DMS114 treated with DMSO at 0.1 percent for 48 hours (cell line): ENCODE results near the gene PRTG.
A peak's percentile ranks its signal among the peaks of the same experiment; 100 is the strongest.
"Not testable (repeated sequence)": the region's sequence is repeated elsewhere in the genome, so short reads cannot be mapped to it uniquely, and the experiment has no call there.

Experiments
- DNase-seq: peaks from one replicate; lab custom pipeline; 2025; ENCODE audit not compliant: unreplicated experiment; lab: John Stamatoyannopoulos, UW

The PRTG gene

DNA sequence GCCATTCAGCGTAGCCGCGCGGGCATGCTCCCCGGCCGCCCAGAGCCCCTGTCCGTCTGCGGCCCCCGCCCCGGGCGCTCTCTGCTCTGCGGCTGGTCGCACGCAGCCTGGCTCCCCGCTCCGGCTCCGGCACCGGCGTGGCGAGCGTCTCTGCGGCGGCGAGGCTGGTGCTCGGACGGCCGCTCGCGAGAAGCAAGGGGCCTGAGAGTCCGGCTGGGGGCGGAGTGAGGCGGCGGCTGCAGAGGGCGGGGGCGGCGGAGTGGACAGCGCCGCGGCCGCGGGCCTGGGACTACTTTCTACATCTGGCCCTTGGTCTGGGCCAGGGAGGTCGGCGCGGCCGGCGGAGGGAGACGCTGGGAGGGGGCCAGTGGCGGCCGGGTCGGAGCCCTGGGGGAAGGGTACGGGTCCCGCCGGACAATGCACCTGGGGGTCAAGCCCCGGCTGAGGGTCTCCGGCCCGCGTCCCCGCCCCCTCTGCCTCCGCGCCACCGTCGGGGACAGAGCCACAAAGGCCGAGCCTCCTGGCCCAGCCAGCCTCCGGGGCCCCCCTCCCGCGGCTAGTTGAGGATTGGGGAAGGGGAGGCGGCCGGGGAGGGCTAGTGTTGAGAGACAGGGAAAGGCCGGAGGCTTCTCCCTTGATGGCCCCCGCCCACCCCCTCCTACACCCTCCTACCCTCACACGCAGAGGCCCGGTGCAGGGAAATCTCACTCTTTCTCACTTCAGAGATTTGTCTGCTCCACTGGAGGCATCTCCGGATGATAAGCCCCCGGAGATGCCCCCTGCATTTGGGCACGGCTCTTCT is at the start of gene PRTG:
TSS of gene PRTG (minus strand) at position 226 of the 802 bp plus-strand sequence. CDS start at position 5, 221 bp downstream.
- DNase-seq: peak; percentile 36

DNA sequence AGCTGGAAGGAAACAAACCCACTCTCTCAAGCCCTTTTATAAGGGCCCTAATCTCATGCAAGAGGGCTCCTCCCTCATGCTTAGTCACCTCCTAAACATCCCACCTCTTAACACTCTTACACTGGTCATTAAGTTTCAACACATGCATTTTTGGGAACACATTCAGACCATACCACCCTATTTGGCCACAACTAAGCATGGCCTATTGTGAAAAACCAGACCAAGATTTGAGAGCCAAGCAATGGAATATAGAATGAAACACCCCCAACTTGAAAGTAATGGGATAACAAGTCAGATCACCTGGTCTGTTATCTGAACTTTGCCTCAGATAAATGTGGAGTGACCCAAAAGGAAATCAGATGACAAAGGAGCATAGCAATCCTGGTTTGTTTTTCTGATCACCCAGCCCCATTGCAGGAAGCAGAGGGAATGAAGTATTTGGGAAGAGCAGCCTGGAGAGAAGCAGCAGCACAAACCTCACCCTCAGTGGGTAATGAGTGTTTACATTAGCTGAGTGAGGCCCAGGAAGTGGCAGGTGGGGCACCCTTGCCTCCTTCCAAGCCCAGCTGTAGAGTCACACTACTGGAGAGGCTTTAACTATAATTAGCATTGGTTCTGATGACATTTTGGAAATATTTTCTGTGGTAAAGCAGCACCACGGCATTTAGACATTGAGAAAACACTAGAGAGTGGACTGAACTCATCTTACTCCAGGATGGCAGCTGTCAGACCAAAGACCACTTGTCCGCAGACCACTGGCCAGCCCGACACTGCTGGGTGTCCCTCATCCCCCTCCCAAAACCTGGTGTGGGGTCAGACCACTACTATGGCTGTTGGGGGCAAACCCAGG is 48.8 kb upstream of the PRTG start:
- no peak for DNase-seq

DNA sequence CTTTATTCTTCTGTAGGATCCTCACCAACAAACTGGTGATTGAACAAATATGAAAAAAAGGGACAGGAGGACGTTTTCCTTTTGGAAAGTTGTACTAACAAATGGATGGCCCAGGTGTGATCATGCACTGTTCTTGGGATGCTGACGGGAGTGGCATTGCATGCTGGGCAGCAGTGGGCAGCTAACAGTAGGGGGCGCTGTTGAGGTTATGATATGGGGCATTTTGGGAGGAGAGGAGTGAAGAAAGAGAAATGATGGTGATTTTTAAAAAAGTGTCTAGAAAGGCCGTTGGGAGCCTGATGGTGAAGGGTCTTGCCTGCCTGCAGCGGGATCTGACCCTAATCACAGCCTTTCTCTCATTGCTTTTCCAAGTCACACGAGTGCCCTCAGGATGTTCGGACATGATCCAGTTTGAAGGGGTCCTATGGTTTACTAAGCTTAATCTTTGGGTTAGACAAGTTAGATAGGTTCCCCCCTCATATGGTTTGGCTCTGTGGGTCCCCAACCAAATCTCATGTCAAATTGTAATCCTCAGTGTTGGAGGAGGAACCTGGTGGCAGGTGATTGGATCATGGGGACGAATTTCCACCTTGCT is 46.2 kb upstream of the PRTG start:
- DNase-seq: no peak

- no peak for DNase-seq
Measured at GRCh38 chr15:55786341-55786740, 43.4 kb upstream of the PRTG start.

- DNase-seq: not testable (repeated sequence)
Measured at GRCh38 chr15:55785593-55785992, 42.6 kb upstream of the PRTG start.

DNA sequence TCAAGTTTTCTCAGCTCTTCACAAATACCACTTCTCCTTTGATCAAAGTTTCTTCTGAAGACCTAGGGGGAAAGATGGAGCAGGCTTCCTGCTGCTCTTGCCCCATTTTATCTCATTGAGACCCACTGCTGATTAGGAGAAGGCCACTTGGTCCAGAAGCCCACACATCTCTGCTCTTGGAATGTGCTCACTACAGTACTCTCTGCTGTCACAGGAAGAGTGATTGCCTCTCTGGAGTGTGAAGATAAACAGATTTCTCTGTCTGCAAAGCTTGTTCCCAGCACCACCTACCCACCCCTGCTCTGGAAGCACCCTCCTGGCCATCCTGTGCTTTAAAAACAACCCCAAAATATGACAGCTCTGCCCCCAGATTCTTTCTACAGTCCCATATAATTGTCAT is 41.3 kb upstream of the PRTG start:
- no peak for DNase-seq

- DNase-seq: no peak
Measured at GRCh38 chr15:55782901-55783300, 39.9 kb upstream of the PRTG start.

GRCh38 chr15:55780292-55780691 is 37.3 kb upstream of the PRTG start:
- no peak for DNase-seq

- DNase-seq: no peak
Measured at GRCh38 chr15:55778932-55779331, 36.0 kb upstream of the PRTG start.

DNA sequence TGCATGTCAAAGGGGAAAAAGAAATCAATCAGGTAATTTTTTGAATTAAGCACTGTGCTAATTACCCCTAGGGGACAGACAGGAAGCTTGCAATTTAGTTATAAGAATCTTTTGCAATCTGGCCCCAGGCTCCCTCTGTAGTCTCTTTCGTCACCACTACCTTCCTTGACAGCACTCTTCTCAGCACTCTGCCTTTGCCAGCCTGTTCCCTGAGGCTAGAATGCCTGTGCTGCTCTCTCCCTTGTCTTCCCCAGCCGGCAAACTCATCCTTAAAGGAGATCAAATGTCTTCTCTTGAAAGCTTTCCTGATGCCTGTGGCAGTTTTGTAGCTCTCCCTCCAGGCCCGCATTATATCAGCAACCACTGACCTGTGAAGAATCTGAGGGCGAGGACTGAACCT is 32.4 kb upstream of the PRTG start:
- no peak for DNase-seq

DNA sequence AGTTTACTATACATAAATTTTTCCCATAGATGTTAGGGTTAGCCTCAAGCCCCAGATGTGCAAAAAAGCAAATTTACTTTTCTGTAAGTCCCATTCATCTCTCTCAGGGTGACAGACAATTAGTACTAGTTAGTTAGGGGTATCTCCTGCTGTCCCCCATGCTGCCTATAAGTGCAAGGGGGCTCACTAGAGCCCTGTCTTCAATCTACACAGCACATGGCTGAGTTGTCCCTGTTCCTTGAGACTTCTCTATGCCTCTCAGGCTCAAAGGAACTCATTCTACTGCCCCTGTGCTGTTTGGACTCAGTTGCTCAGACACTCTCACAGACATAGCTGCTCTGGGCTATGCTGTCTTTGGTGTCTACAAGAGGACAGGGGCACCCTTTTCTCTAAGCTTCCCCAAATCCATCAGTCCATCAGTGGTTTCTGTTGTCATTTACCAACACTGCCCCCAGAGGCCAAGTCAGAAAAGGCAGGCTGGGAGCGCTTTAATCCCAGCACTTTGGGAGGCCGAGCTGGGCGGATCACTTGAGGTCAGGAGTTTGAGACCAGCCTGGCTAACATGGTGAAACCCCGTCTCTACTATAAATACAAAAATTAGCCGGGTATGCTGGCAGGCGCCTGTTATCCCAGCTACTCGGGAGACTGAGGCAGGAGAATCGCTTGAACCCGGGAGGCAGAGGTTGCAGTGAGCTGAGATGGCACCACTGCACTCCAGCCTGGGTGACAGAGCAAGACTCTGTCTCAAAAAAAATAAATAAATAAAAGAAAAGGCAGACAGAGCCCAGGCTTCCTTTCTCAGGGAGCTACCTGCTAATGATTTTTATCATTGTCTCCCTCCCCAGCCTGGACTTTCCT is 31.4 kb upstream of the PRTG start:
- DNase-seq: no peak

DNA sequence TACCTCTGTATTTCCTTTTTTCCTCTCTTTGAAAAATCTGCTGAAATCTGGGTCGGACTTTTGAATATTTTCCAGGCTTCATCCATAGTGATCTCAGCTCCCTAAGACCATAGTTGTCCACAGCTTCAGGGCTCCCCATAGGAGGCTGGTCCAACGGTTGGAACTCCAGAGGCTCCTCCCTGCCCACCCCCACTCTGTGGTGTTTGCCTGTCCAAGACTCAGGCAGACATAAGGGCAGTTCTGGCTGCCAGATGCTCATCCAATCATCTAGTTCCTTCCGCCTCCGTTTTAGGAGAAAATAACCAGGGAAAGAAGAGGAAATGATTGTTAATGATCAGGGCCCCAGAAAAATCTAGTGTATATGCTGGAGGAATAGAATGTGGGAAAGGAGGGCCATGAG is 27.9 kb upstream of the PRTG start:
- no peak for DNase-seq

- no peak for DNase-seq
Measured at GRCh38 chr15:55770261-55770660, 27.3 kb upstream of the PRTG start.

DNA sequence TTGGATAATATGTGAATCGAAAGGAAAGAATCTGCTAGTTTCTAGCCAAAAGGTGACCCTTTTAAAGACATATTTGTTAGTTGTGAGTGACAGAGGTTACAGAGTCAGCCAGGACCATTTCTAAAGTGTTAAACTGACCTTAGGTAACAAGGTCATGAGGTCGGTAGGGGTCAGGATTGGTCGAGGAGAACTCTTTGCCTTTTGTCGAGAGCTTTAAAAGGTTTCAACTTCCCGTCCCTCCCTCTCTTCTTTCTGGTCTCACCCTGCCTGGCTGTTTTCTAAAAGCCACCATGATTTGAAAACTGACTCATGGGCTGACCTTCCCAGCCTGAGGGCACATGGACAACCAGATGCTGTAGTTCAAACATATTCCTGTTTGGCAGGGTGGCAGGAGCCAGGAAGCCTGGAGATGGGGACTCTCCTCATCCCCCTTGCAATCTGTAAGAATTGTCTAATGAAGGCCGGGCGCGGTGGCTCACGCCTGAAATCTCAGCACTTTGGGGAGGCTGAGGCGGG is 25.8 kb upstream of the PRTG start:
- DNase-seq: no peak

DNA sequence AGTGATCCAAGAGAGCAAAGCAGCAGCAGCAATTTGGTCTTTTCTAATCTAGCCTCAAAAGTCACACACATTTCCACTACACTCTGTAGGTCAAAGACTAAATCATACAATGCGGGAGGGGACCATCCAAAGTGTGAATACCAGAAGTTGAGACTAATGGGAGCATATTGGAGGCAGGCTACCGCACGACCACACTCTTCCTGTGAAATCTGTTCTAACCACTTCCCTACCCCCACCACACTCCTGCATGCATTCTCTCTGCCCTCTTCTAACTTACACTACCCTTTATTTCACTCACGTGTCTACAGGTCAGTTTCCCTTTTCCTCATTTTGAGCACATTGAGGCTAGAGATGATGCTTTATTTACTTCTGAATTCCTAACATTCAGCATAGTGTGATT is 23.7 kb upstream of the PRTG start:
- no peak for DNase-seq

DNA sequence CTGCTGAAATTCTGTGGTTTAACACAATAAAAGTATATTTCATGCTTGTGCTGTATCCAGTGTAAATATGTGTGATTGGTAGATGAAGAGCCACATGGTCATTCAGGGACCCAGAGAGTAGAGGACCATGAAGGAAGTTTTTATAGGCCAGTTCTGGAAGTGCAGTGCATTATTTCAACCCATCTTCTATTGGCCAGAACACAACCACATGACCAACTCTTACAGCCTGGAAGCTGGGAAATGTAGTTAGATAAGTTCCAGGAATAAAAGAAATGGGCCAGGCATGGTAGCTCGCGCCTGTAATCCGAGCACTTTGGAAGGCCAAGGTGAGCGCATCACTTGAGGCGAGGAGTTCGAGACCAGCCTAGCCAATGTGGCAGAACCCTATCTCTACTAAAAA is 21.4 kb upstream of the PRTG start:
- DNase-seq: no peak

DNA sequence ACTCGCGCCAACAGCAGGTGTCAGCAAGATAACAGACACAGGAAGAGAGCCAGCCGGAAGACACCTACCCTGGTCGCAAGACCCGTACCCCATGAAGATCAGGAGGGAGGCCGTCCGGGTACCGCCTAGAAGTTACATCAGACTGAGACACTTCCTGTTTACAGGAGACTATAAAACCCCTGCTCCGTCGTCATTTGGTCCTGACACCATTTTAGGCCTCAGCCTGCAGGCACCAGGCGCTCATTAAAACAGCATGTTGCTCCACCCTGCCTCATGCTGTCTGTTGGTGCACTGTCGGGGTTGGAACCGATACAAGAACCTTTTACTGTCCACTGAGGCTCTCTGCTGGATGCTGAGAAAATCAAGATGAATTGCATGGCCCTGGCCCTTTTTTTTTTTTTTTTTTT is 15.6 kb upstream of the PRTG start:
- DNase-seq: no peak

DNA sequence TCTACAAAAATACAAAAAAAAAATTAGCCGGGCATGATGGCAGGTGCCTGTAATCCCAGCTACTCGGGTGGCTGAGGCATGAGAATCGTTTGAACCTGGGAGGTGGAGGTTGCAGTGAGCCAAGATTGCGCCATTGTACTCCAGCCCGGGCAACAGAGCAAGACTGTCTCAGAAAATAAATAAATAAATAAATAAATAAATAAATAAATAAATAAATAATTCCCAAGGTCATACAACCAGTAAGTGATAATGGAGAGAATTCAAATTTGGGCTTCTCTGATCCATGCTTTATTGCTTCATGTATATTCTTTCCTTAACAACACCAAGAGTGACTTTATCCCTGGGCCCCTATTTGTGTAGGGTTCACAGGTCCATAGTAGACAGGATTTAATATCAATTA is 10.5 kb upstream of the PRTG start:
- not testable (repeated sequence) for DNase-seq

DNA sequence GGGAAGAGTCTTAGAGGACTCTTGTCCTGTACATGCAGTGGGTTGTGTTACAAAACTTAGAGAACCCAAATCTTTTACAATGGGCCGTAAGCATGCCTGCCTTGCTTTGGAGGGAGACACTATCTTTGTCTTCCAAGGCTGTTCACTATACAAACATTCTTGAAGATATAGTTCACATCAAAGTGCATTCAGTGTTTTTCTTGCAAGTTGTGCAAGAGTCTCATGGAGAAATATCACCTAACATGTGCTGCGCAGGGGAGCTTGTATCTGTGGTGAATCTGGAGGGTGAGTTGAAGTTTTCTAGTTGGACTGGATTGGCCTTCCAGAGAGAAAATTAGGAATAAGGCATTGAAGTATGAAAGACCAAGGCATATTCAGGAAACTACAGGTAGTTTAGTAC is 7.8 kb upstream of the PRTG start:
- no peak for DNase-seq

DNA sequence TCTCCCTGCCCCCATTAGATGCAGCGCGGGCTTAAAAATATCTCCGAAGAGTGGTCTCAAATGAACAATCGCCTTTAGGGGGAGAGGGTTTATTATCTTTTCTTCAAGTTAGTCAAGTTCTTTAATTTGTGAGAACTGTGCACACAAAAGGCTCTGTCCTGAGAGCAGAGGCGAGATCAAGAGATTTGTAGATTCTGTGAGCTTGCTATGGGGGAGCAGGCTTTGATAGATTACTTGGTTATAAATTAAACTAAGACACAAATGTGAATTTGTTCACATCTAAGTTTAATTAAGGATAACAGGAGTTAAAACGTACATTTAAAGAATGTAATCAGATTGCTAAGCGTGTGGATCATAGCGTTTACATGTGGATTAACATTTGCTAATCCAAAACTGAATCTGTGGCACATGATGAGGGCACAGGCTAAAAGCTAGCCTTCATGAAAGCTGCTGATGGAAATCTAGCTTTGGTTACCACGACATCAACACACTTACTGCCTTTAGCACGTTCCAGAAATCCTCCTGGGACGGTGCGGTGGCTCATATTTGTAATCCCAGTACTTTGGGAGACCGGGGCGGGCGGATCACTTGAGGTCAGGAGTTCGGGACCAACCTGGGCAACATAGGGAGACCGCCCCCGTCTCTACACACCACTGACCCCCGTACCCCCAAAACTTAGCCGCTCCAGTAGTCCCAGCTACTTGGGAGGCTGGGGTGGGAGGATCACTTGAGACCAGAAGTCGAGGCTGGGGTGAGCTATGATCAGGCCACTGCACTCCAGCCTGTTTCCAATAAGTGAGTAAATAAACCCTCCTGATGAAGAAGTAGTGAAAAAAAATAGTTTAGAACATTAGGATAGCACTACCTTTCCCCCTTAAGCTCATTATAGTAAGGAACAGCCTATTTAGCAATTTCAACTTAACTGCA is 1.0 kb upstream of the PRTG start:
- DNase-seq: no peak
